Suprapubic skin (tissue), 4 donors: Measurements from ENCODE around the gene EARS2. TPM values are rescaled to one million over a fixed set of nuclear protein-coding genes. Genes with fewer than 3 reads are reported as not detected.

Source experiments
- DNase-seq, 2 donors: peaks; one replicate each; pipeline ENCODE4 v3.0.0-alpha.2; 2019; ENCODE audit warnings: low spot score in 2 of 2
- H3K27ac ChIP-seq: fragments of 200-600 bp; sonication (generic); one replicate; pipeline ENCODE4 v1.5.1; 2019
- H3K27me3 ChIP-seq: fragments of 200-600 bp; sonication (generic); one replicate; pipeline ENCODE4 v1.5.1; 2019
- H3K36me3 ChIP-seq: fragments of 200-600 bp; sonication (generic); one replicate; pipeline ENCODE4 v1.5.1; 2019
- H3K4me1 ChIP-seq: fragments of 200-600 bp; sonication (generic); one replicate; pipeline ENCODE4 v1.5.1; 2019
- H3K4me3 ChIP-seq: fragments of 200-600 bp; sonication (generic); one replicate; pipeline ENCODE4 v1.5.1; 2019; ENCODE audit warnings: mild to moderate bottlenecking
- H3K9me3 ChIP-seq: fragments of 200-600 bp; sonication (generic); one replicate; pipeline ENCODE4 v1.5.1; 2019
- CTCF ChIP-seq, 2 donors: fragments of 200-600 bp in 1 of 2; fragments of 450-650 bp in 1 of 2; sonication (generic) in 1 of 2; IDR thresholded peaks; one replicate each; pipeline ENCODE4 v1.5.1; 2016 to 2019; ENCODE audit warnings: antibody characterized with exemption in 2 of 2, mild to moderate bottlenecking in 1 of 2, moderate library complexity in 1 of 2
- EP300 ChIP-seq: sonication (generic); formaldehyde crosslinking; IDR thresholded peaks from one replicate; pipeline ENCODE4 v1.6.1; 2017; ENCODE audit warnings: antibody characterized with exemption
- POLR2A ChIP-seq, 2 donors: fragments of 450-650 bp; IDR thresholded peaks; one replicate each; pipeline ENCODE4 v1.6.1; 2017; ENCODE audit warnings: antibody characterized with exemption in 2 of 2, mild to moderate bottlenecking in 2 of 2, moderate library complexity in 2 of 2
- POLR2AphosphoS5 ChIP-seq, 3 donors: sonication (generic); formaldehyde crosslinking; IDR thresholded peaks; one replicate each; pipeline ENCODE4 v1.6.1; 2017; ENCODE audit warnings: antibody characterized with exemption in 3 of 3
- WGBS: methylation state at CpG from one replicate; pipeline ENCODE4 v1.1.5; 2018; 5-methylcytosine and 5-hydroxymethylcytosine counted together
- total RNA-seq, 4 donors: library from RNA; depleted of rRNA; stranded (reverse); fragments of >200 nt; gene quantifications; one replicate each; pipeline ENCODE4 v1.1.0, GENCODE V29; 2016

EARS2 gene
- total RNA-seq, 4 donors from 2014 or later: 24.1 to 37.2 (median 36.6) TPM

GRCh38 chr16:23566724-23567123 lies 9.6 kb upstream of the EARS2 start:
- H3K27me3 ChIP-seq: no peaks in the 10 kb centered on the region
- H3K9me3 ChIP-seq: no peaks in the 10 kb centered on the region
- no peak overlapping the region for H3K4me3 ChIP-seq
- WGBS: 94% methylated on average over 8 of the region's 8 CpGs
- H3K4me1 ChIP-seq: peaks cover 6% of the 10 kb centered on the region
- H3K27ac ChIP-seq: no peak overlapping the region
- H3K36me3 ChIP-seq: peaks cover 95% of the 10 kb centered on the region
- DNase-seq: no peak
- TF ChIP-seq POLR2A (IDR thresholded peaks at IDR 0.05) (no peak), CTCF (IDR thresholded peaks at IDR 0.05) (no peak), EP300 (no peak), POLR2AphosphoS5 (IDR thresholded peaks at IDR 0.05) (no peak)

GRCh38 chr16:23564575-23565363 lies 7.6 kb upstream of the EARS2 start:
- H3K27me3 ChIP-seq: no peaks in the 10 kb centered on the region
- H3K27ac ChIP-seq: peak overlapping the region; percentile 21
- no peak overlapping the region for H3K4me3 ChIP-seq
- TF ChIP-seq POLR2A (IDR thresholded peaks at IDR 0.05): no peak
- TF ChIP-seq POLR2AphosphoS5 (IDR thresholded peaks at IDR 0.05): no peak
- TF ChIP-seq CTCF (IDR thresholded peaks at IDR 0.05): no peak
- no peaks in the 10 kb centered on the region for H3K9me3 ChIP-seq
- DNase-seq: no peak
- 93% methylated on average over 9 of the region's 9 CpGs for WGBS
- peaks cover 88% of the 10 kb centered on the region for H3K36me3 ChIP-seq
- H3K4me1 ChIP-seq: peaks cover 6% of the 10 kb centered on the region

GRCh38 chr16:23563186-23563585 lies 6.0 kb upstream of the EARS2 start:
- Histone ChIP-seq H3K27me3 (no peaks in the 10 kb centered on the region), H3K4me3 (no peak overlapping the region), H3K4me1 (peaks cover 17% of the 10 kb centered on the region), H3K9me3 (no peaks in the 10 kb centered on the region), H3K36me3 (peaks cover 76% of the 10 kb centered on the region), H3K27ac (no peak overlapping the region)
- TF ChIP-seq POLR2AphosphoS5 (IDR thresholded peaks at IDR 0.05) (no peak), POLR2A (IDR thresholded peaks at IDR 0.05) (no peak), EP300 (no peak), CTCF (IDR thresholded peaks at IDR 0.05) (no peak)
- WGBS: 90% methylated on average over 6 of the region's 6 CpGs
- no peak for DNase-seq

GRCh38 chr16:23562505-23562904 lies 5.4 kb upstream of the EARS2 start:
- WGBS: 89% methylated on average over 13 of the region's 13 CpGs
- Histone ChIP-seq H3K4me1 (peaks cover 20% of the 10 kb centered on the region), H3K27ac (no peak overlapping the region), H3K27me3 (no peaks in the 10 kb centered on the region), H3K9me3 (no peaks in the 10 kb centered on the region), H3K4me3 (no peak overlapping the region), H3K36me3 (peaks cover 69% of the 10 kb centered on the region)
- no peak for TF ChIP-seq EP300
- TF ChIP-seq POLR2AphosphoS5 (IDR thresholded peaks at IDR 0.05): no peak
- no peak for DNase-seq

GRCh38 chr16:23561586-23561985 lies 4.4 kb upstream of the EARS2 start:
- WGBS: 79% methylated on average over 5 of the region's 5 CpGs
- DNase-seq: no peak
- Histone ChIP-seq H3K4me3 (no peak overlapping the region), H3K36me3 (peaks cover 60% of the 10 kb centered on the region), H3K27me3 (no peaks in the 10 kb centered on the region), H3K27ac (no peak overlapping the region), H3K4me1 (peaks cover 24% of the 10 kb centered on the region), H3K9me3 (no peaks in the 10 kb centered on the region)
- TF ChIP-seq CTCF (IDR thresholded peaks at IDR 0.05) (no peak), EP300 (no peak), POLR2AphosphoS5 (IDR thresholded peaks at IDR 0.05) (no peak), POLR2A (IDR thresholded peaks at IDR 0.05) (no peak)
